SHP77 (cell line): ENCODE measurements around the gene COG1.
"Not testable (repeated sequence)": the region's sequence is repeated elsewhere in the genome, so short reads cannot be mapped to it uniquely, and the experiment has no call there.

ENCODE experiments used
- DNase-seq, 2 experiments: peaks; one replicate each; lab custom pipeline; 2025; lab: John Stamatoyannopoulos, UW

COG1 gene, protein sequence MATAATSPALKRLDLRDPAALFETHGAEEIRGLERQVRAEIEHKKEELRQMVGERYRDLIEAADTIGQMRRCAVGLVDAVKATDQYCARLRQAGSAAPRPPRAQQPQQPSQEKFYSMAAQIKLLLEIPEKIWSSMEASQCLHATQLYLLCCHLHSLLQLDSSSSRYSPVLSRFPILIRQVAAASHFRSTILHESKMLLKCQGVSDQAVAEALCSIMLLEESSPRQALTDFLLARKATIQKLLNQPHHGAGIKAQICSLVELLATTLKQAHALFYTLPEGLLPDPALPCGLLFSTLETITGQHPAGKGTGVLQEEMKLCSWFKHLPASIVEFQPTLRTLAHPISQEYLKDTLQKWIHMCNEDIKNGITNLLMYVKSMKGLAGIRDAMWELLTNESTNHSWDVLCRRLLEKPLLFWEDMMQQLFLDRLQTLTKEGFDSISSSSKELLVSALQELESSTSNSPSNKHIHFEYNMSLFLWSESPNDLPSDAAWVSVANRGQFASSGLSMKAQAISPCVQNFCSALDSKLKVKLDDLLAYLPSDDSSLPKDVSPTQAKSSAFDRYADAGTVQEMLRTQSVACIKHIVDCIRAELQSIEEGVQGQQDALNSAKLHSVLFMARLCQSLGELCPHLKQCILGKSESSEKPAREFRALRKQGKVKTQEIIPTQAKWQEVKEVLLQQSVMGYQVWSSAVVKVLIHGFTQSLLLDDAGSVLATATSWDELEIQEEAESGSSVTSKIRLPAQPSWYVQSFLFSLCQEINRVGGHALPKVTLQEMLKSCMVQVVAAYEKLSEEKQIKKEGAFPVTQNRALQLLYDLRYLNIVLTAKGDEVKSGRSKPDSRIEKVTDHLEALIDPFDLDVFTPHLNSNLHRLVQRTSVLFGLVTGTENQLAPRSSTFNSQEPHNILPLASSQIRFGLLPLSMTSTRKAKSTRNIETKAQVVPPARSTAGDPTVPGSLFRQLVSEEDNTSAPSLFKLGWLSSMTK

DNA sequence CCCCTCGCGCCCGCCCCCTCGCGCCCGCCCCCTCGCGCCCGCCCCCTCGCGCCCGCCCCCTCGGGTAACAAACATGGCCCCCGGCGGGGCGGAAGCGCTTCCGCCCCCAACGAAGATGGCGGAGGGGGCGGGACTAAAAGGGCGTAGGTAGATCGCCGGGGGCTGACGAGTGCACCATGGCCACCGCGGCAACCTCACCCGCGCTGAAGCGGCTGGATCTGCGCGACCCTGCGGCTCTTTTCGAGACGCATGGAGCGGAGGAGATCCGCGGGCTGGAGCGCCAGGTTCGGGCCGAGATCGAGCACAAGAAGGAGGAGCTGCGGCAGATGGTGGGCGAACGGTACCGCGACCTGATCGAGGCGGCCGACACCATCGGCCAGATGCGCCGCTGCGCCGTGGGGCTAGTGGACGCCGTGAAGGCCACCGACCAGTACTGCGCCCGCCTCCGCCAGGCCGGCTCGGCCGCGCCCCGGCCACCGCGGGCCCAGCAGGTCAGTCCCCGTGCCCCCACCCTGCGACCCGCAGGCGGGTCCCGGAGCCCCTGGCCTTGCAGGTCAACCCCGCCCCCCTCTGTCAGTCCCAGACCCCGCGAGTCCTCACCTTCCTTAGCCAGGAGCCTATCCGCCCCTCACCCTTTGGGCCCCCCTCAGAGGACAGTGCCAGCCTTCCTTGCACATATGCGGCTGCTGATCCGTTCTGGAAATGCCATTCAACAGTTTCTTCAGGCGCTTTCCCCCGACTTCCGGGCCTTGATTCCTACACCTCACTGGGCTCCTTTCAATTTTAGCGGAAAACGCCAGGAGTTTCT, at the start of gene COG1:
Gene COG1, plus strand, starts transcription at position 162 of the 808 bp plus-strand sequence. Its CDS starts 15 bp downstream, at position 177.
- peak; percentile 87 to 90 for DNase-seq

- not testable (repeated sequence) for DNase-seq
Observed at GRCh38 chr17:73144209-73144608, 48.6 kb upstream of the COG1 start.

GRCh38 chr17:73145641-73146040, 47.2 kb upstream of the COG1 start:
- no peak for DNase-seq

DNA sequence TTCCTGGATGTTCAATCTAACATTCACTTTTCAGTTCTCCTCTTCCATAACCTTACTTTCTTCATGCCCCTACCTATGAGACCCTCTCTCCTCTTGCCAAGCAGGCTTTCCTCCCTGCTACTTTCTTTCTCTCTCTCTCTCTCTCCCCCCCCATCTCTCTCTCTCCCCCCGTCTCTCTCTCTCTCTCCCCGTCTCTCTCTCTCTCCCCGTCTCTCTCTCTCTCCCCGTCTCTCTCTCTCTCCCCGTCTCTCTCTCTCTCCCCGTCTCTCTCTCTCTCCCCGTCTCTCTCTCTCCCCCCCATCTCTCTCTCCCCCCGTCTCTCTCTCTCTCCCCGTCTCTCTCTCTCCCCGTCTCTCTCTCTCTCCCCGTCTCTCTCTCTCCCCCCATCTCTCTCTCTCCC, 45.1 kb upstream of the COG1 start:
- DNase-seq, result not testable (repeated sequence)

DNA sequence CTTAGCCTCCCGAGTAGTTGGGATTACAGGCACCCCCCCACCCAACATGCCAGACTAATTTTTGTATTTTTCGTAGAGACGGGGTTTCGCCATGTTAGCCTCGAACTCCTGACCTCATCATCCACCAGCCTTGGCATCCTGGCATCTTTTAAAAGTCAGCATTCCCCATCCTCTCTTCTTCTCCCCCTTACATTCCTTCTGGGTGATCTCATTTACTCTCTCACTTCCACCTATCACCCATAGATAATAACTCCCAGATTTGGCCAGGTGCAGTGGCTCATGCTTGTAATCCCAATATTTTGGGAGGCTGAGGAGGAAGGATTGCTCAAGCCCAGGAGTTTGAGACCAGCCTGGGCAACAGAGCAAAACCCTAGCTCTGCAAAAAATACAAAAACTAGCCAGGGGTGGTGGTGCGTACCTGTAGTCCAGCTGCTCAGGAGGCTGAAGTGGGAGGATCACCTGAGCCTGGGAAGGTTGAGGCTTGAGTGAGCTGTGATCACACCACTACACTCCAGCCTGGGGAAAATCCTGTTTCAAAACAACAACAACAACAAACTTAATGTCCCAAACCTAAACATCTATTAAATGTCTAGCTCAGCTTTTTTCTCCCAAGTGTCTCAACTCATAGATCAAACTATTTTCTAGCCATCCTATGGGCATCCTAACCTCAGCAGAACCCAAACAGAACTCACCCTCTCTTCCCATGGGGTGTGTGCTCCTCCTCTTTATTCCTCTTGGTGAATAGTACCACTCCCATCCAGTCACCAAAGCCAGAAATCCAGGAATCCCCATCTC, 44.1 kb upstream of the COG1 start:
- no peak for DNase-seq

DNA sequence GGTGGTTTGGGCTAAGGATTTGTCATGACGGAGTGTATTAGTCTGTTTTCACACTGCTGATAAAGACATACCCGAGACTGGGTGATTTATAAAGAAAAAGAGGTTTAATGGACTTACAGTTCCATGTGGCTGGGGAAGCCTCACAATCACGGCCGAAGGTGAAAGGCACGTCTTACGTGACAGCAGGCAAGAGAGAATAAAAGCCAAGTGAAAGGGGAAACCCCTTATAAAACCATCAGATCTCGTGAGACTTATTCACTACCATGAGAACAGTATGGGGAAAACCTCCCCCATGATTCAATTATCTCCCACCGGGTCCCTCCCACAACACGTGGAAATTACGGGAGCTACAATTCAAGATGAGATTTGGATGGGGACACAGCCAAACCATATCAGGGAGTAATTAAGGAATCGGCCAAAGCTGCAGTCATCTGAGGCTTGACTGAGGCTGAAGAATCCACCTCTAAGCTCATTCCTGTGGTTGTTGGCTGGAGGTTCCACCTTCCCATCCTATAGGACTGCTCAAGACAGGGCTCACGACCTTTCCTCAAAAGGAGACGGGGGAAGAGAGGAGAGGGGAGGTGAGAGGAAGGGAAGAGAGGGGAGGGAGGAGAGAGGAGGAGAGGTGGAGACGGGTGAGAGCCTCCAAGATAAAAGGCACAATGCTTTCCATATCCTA, 42.1 kb upstream of the COG1 start:
- not testable (repeated sequence) for DNase-seq

DNA sequence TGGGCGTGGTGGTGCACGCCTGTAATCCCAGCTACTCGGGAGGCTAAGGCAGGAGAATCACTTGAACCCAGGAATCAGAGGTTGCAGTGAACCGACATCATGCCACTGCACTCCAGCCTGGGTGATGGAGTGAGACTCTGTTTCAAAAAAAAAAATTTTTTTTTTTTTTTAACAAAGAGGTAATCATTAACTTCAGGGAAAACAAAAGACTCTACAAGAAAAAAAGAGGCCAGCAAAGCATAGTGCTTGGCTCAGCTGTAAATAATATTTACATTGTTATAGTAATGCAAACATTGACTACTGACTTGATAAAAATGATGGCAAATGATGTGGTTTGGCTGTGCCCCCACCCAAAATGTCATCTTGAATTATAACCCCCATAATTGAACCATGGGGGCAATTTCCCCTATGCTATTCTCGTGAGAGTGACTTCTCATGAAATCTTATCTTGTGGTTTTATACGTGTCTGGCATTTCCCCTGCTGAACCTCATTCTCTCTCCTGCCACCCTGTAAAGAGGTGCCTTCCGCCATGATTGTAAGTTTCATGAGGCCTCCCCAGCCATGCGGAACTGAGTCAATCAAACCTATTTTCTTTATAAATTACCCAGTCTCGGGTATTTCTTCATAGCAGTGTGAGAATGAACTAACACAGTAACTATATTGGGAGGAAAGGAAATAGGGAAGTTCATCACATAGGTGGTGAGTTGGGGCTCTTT, 40.8 kb upstream of the COG1 start:
- no peak for DNase-seq

GRCh38 chr17:73155410-73156165, 37.3 kb upstream of the COG1 start:
- DNase-seq, result peak; percentile 34 to 57

DNA sequence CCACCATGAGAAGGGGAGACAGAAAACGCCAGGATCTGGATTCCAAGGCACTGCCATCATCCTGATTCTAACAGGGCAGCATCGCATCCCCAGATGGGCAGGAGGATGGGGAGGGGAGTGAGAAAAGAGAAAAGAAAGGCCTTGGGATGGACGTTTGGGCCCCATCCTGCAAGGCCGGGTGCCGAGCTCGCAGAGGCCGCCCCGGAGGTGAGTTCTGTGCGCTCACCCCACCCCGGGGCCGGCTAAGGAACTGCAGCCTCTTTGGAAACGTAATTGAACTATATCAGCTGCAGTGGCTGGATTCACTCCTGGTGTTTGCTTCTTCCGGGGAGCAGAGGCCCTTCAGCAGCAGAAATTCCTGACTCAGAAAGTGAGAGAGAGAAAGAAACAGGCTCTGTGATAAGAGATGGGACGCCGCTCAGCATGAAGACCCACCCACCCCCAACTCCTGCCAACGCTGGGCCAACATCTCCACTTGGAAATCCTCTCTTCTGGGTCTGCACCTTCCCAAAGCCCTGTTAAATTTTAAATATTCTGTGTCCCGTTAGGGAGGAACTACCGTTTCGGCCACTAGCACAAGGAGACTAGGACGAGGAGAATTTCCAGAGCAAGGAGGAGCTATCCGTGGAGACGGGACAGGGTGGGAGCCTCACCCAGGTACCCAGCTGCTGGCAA, 36.6 kb upstream of the COG1 start:
- DNase-seq, result peak; percentile 86

DNA sequence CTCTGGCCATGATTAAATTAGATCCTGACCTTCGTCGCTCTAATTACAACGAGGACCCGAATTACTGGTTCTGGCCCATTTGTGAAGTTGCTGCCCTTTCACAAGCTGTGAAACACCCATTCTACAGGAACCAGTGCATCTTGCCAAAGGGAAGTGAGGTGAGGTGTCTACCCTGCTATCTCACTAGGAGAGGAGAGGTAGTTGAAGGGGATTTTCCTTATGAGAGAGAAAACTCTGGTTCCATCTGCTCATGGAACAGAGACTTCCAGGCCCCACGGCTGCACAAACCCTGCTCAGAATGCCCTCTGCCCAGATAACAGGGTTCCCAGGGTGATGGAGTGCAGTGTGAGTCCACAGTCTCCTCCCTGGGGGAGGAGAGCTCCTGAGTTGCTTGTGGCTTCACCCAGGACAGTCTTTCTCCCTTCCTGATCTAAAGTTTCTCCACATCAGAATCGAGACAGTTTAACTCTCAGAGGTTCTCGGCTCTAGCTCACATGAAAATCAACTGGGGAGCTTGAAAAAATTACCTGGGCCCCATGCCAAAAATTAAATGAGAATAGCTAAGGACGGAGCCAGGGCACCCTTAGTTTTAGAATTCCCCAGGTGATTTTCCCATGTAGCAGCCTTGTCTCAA, 35.9 kb upstream of the COG1 start:
- DNase-seq, result no peak

- DNase-seq, result no peak
Observed at GRCh38 chr17:73157521-73157890, 35.3 kb upstream of the COG1 start.

GRCh38 chr17:73158133-73158532, 34.7 kb upstream of the COG1 start:
- DNase-seq, result no peak

DNA sequence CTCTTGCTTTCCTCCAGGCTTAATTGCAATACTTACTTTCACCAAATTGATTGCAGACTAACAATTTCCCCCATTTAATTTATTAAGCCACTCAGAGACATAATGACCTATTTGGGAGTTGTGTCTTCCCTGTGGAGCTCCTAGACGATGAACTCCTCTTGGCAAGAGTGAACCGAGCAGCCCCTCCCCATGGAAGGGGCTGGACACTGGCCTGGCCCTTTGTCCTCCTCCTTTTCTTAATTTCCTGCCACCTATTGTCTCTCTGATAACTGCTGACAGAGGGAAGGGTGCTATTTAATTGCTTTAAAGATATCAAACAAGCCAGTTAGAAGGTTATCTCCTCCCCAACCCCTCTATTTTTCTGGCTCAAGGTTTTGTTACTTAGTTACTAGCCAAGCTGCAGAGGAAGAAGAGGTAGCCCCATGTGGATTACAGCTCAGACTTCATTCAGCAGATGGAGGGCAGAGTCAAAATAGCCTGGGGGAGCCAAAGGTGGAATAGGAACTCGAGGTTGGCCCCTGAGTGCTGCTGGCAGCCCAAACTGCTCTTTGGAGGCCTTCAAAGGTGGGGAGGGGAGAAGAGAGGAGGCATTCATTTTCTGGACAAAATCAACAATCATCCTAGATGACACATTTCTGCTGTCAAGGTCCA, 31.8 kb upstream of the COG1 start:
- no peak for DNase-seq

DNA sequence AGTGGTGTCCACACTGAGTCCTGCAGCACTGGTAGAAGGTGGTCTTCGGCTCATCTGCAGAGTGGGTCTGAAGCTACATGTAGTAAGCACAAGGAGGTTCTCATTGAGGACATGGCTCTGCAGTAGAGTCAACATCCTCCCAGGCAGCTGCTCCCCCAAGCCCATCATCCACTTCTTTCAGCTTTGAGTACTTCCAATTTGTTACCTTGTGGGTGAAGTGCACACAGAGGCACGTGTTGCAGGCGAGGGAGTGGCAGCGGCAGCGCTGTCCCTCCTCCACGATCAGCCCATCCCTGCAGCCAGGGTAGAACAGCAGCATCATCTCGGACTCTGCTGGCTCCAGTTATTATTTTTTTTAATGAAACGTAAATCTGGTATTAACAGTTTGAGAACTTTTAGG, 29.8 kb upstream of the COG1 start:
- DNase-seq, result no peak

- DNase-seq, result no peak
Observed at GRCh38 chr17:73165616-73166404, 27.0 kb upstream of the COG1 start.

- no peak for DNase-seq
Observed at GRCh38 chr17:73166731-73167581, 25.9 kb upstream of the COG1 start.
